ENCODE measurements around the gene SMYD3. TPM values are rescaled to one million over a fixed set of nuclear protein-coding genes. Genes with fewer than 3 reads are reported as not detected.

SMYD3 gene
- total RNA-seq, 1 experiment from 2014 or later = 29.6 TPM

DNA sequence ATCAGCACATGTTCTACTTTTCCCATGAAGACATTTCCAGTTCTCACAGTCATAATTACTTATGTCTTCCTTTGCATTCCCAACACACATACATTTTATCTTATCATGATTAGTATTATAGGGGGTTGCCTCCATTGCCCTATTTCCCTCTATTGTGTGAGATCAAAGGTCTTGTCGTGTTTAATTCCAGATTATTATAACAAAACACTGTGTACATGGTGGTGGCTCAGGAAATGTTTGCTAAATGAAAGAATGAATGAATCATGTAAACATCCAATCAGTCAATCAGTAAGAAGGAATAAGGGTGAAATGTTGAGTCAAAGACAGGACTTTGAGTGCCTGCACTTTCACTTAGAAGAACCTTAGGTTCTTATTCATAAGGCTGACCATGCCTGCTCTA, 376.0 kb downstream of the SMYD3 start:
- Histone ChIP-seq H3K27ac (no peak overlapping the region), H3K9me3 (ENCODE audit: insufficient read depth, low read depth) (no peaks in the 10 kb centered on the region), H2AFZ (no peak overlapping the region), H3K36me3 (ENCODE audit: low read depth) (no peaks in the 10 kb centered on the region), H4K20me1 (ENCODE audit: insufficient read depth) (no peaks in the 10 kb centered on the region), H3F3A (ENCODE audit: insufficient read depth, low read depth) (no peaks in the 10 kb centered on the region), H3K27me3 (ENCODE audit: insufficient read depth, low read depth) (no peaks in the 10 kb centered on the region), H3K4me3 (no peak overlapping the region), H3K4me1 (replicated peaks; ENCODE audit: insufficient read depth) (no peaks in the 10 kb centered on the region), H3K79me2 (ENCODE audit: low read depth) (no peaks in the 10 kb centered on the region), H3K9me2 (ENCODE audit: insufficient read depth) (no peaks in the 10 kb centered on the region), H3K4me2 (no peak overlapping the region)
- ChIA-PET POLR2A (ENCODE audit: unreplicated experiment) (no interaction called here), CTCF (no interaction called here)
- intact Hi-C loops (cut with micrococcal nuclease; ENCODE audit: unreplicated experiment) = no loop called here
- DNase-seq = no peak
- no peak for TF ChIP-seq EZH2 (IDR thresholded peaks at IDR 0.05; ENCODE audit: low read depth)
- TF ChIP-seq, protein P1, sequence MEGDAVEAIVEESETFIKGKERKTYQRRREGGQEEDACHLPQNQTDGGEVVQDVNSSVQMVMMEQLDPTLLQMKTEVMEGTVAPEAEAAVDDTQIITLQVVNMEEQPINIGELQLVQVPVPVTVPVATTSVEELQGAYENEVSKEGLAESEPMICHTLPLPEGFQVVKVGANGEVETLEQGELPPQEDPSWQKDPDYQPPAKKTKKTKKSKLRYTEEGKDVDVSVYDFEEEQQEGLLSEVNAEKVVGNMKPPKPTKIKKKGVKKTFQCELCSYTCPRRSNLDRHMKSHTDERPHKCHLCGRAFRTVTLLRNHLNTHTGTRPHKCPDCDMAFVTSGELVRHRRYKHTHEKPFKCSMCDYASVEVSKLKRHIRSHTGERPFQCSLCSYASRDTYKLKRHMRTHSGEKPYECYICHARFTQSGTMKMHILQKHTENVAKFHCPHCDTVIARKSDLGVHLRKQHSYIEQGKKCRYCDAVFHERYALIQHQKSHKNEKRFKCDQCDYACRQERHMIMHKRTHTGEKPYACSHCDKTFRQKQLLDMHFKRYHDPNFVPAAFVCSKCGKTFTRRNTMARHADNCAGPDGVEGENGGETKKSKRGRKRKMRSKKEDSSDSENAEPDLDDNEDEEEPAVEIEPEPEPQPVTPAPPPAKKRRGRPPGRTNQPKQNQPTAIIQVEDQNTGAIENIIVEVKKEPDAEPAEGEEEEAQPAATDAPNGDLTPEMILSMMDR (conservative IDR thresholded peaks at IDR 0.05) = no peak
- BruUV-seq (replicated peaks) = no TSS peak

- intact Hi-C loops (cut with micrococcal nuclease; ENCODE audit: unreplicated experiment) = no loop called here
- Histone ChIP-seq H3F3A (ENCODE audit: insufficient read depth, low read depth) (no peaks in the 10 kb centered on the region), H4K20me1 (ENCODE audit: insufficient read depth) (no peaks in the 10 kb centered on the region), H3K9me3 (ENCODE audit: insufficient read depth, low read depth) (no peaks in the 10 kb centered on the region), H3K4me3 (no peak overlapping the region), H3K27ac (no peak overlapping the region), H3K79me2 (ENCODE audit: low read depth) (no peaks in the 10 kb centered on the region), H3K27me3 (ENCODE audit: insufficient read depth, low read depth) (no peaks in the 10 kb centered on the region), H3K36me3 (ENCODE audit: low read depth) (no peaks in the 10 kb centered on the region), H3K4me1 (replicated peaks; ENCODE audit: insufficient read depth) (no peaks in the 10 kb centered on the region), H3K4me2 (no peak overlapping the region), H3K9me2 (ENCODE audit: insufficient read depth) (no peaks in the 10 kb centered on the region), H2AFZ (no peak overlapping the region)
- TF ChIP-seq, protein P1 (conservative IDR thresholded peaks at IDR 0.05) = no peak
- TF ChIP-seq EZH2 (IDR thresholded peaks at IDR 0.05; ENCODE audit: low read depth) = no peak
- BruUV-seq (replicated peaks) = no TSS peak
- CTCF ChIA-PET = no interaction called here
- POLR2A ChIA-PET (ENCODE audit: unreplicated experiment) = no interaction called here
- DNase-seq = no peak
These were observed 378.5 kb downstream of the SMYD3 start for GRCh38 chr1:246128494-246129069.

DNA sequence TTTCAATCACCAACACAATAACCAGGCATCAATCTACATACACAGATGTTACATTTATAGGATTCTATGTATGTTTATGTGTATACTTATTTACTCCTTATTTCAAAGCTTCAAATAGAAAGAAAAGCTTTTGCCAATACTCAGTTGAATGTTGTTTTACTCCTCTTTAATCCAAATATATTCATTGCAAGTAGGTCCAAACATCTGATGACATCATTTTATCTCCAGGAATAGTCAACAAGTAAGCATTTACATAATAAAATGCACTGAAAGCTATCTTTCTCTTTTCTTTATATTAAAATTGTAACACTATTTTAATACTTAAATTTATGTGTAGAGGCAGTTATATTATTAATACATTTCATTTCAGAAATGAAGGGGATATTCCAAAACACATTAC, 380.5 kb downstream of the SMYD3 start:
- CTCF ChIA-PET = no interaction called here

More for the DNA sequence above, 380.5 kb downstream of the SMYD3 start:
- no TSS peak for BruUV-seq (replicated peaks)
- Histone ChIP-seq H3K27ac (no peak overlapping the region), H3K27me3 (ENCODE audit: insufficient read depth, low read depth) (no peaks in the 10 kb centered on the region), H3K9me3 (ENCODE audit: insufficient read depth, low read depth) (no peaks in the 10 kb centered on the region), H3K9me2 (ENCODE audit: insufficient read depth) (no peaks in the 10 kb centered on the region), H3K4me1 (replicated peaks; ENCODE audit: insufficient read depth) (no peaks in the 10 kb centered on the region), H4K20me1 (ENCODE audit: insufficient read depth) (no peaks in the 10 kb centered on the region), H2AFZ (no peak overlapping the region), H3F3A (ENCODE audit: insufficient read depth, low read depth) (no peaks in the 10 kb centered on the region), H3K79me2 (ENCODE audit: low read depth) (no peaks in the 10 kb centered on the region), H3K36me3 (ENCODE audit: low read depth) (no peaks in the 10 kb centered on the region), H3K4me3 (no peak overlapping the region), H3K4me2 (no peak overlapping the region)
- TF ChIP-seq, protein P1 (conservative IDR thresholded peaks at IDR 0.05) = no peak
- no peak for TF ChIP-seq EZH2 (IDR thresholded peaks at IDR 0.05; ENCODE audit: low read depth)
- intact Hi-C loops (cut with micrococcal nuclease; ENCODE audit: unreplicated experiment) = no loop called here
- POLR2A ChIA-PET (ENCODE audit: unreplicated experiment) = no interaction called here
- DNase-seq = no peak
